Measurements from ENCODE around the gene TNFRSF19.

The TNFRSF19 gene

GRCh38 chr13:23608701-23609413 lies 38.6 kb downstream of the TNFRSF19 start:
- no peak for DNase-seq

- DNase-seq: no peak
Observed at GRCh38 chr13:23609414-23609760, 39.2 kb downstream of the TNFRSF19 start.

- no peak for DNase-seq
Observed at GRCh38 chr13:23609874-23610576, 39.8 kb downstream of the TNFRSF19 start.

DNA sequence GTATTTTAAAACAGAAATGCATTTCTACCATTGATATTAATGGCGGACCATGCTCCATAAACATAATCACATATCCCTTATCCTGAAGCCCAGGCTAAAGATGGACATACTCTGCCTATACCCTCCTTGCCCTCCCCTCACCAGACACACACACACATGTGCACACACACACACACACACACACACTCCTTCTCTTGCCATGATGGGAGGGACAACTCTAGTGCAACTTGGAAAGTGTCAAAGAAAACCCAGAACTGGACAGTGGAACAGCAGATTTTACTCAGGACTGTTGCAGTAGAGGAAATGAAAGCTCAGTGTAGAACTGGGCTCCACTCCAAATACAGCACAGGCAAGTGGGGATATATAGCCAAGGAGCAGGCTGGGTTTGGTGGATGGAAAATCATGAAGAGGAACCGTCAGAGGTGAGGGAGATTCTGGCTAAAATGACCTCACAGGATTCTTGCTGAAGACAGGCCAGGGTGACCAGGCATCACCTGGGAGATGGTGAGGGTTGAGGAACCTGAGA lies 40.8 kb downstream of the TNFRSF19 start:
- no peak for DNase-seq

GRCh38 chr13:23612182-23612581 lies 42.0 kb downstream of the TNFRSF19 start:
- no peak for DNase-seq

DNA sequence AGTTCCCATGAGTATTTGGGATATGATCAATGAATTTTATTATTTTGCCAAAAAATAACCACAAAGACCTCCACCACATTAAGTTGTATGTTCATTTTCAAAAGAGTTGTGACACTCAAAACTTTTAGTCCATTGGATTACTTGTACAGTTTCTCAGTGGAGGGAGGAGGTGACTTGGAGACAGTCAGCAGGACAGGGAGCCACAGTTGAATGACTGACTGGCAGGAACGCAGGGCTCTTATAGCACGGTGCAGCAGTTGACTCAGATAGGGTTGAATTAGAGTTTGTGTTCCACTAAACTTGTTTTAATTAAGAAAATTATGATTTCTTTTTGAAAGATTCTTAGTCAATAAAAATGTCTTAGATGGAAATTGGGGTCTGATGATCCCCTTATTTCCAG lies 42.5 kb downstream of the TNFRSF19 start:
- DNase-seq: no peak

- no peak for DNase-seq
Observed at GRCh38 chr13:23613596-23613995, 43.4 kb downstream of the TNFRSF19 start.

GRCh38 chr13:23615395-23616081 lies 45.3 kb downstream of the TNFRSF19 start:
- DNase-seq: no peak

- no peak for DNase-seq
Observed at GRCh38 chr13:23616228-23616627, 46.0 kb downstream of the TNFRSF19 start.

- DNase-seq: no peak
Observed at GRCh38 chr13:23617551-23618024, 47.4 kb downstream of the TNFRSF19 start.

- DNase-seq: no peak
Observed at GRCh38 chr13:23618341-23618740, 48.1 kb downstream of the TNFRSF19 start.

GRCh38 chr13:23619068-23619855 lies 49.0 kb downstream of the TNFRSF19 start:
- no peak for DNase-seq

DNA sequence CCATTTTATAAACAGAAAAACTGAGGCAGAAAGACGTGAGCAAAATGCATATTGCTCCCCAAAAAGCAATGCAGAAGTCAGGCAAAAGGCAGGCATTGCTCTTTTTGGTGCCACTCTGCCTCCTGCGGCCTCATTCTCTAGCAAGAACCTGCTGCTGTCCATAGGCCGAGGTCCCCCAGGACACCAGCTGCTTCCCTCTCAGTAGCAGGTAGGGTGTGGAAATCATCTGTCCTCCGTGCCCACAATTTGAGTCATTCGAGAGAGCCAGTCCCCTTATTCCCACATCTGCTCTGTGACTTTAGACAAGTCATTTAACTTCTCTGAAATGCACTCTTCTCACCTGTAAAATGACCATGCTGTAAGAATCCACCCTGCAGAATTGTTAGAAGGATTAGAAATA lies 50.0 kb downstream of the TNFRSF19 start:
- no peak for DNase-seq

DNA sequence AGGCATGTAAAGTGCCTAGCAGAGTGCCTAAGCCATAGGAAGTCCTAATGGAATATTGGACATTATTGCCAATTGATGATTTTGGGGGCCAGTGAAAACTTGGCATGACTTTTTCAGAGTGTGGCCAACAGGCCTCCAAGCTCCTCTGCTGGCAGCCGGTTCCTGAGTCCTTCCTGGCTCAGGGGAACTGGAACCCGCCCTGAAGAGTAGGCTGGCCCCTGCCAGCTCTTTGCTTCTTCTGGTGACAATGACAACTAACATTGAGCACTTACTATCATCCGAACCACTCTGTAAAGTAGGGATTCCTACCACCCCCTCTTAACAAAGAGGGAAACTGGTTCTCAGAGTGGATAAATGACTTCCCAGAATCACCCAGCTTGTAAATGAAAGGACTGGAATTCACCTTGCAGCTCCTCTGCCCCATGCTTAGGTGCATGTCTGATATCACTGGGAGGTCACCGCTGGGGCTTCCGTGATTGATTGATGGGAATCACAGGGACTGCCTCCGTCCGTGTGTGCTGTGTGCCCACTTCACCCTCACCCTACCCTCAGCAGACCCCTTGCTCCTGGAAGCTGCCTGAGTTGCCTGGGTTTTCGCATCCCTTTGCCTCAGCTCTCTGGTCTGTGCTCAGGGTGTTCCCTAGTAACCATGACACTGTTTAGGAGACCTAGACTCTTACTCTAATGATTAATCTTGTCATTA lies 50.6 kb downstream of the TNFRSF19 start:
- DNase-seq: no peak

GRCh38 chr13:23621316-23621645 lies 51.1 kb downstream of the TNFRSF19 start:
- no peak for DNase-seq

GRCh38 chr13:23622985-23623384 lies 52.8 kb downstream of the TNFRSF19 start:
- no peak for DNase-seq

GRCh38 chr13:23623394-23623793 lies 53.2 kb downstream of the TNFRSF19 start:
- no peak for DNase-seq

DNA sequence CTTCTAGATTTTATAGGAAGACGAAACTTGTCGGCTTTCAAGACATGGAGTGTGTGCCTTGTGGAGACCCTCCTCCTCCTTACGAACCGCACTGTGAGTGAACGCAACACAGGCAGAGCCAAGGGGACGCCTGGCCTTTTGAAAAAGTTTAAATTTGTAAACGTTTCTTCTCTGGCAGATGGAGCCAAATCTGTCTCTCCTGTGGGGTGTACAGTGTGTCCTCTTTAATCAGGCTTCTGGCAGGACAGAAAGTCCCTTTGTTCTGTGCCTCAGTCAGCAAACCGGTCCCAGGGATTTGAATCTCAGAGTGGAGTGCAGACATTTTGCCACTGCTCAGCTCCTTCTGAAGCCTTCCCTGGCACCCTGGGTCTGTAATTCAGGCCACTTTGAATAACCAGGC lies 56.5 kb downstream of the TNFRSF19 start:
- no peak for DNase-seq

- no peak for DNase-seq
Observed at GRCh38 chr13:23627410-23627809, 57.2 kb downstream of the TNFRSF19 start.

GRCh38 chr13:23628250-23628649 lies 58.0 kb downstream of the TNFRSF19 start:
- no peak for DNase-seq

DNA sequence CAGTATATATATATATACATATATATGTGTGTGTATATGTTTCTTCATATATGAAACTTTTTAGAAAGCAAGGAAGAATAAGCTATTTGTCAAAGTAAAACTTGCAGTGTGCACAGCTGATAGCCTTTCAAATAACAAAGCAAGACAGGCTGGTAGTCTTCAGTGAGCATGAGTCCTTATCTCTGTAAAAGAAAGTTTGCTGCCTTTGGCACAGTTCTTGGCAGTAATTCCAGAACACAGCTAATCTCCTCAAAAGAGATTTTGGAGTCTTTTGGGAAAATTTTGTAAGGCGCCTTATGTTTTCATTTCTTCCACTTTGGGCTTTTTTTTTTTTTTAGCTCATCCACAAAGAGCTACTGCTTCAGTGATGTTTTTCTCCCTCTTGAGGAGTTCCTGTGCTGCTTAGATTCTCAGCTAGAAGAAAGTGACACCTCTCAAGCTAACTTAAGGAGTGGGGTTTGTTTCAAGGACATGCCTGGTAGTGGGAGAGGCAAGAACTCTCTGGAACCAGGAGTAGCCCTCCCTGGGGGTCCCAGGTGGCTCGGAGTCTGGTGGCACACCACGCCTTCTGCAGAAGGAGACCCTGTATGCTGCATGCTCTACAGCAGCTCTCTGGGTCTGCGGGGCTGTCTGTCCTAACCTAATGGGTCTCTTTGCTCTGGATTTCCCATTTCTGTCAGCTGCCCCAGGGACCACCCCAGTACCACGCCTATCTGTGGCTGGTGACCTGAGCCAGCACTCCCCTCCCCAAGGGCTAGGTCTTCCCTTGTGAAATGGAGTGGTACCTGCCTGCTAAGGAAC lies 58.8 kb downstream of the TNFRSF19 start:
- no peak for DNase-seq
